K562 (cell line): ENCODE data around the gene TMX4. TPM values are rescaled to one million over a fixed set of nuclear protein-coding genes. Genes with fewer than 3 reads are reported as not detected.

Experiments used
- ATAC-seq: fragments of 200-7000 bp; cut with Tn5 transposase; 3 replicates; pipeline ENCODE4 v1.9.1; 2020; ENCODE audit warnings: moderate library complexity
- BruUV-seq: library from RNA; stranded (reverse); fragments of 400-500 nt; replicated peaks from 2 replicates; lab custom pipeline; 2021; lab: Mats Ljungman, UMichigan
- CTCF ChIA-PET: fragments of 300-600 bp; formaldehyde crosslinking; extraction: SDS; loops from one replicate; lab custom pipeline; 2021; ENCODE audit warnings: low intra/inter-chr PET ratio; lab: Yijun Ruan, JAX
- POLR2A ChIA-PET: fragments of 300-600, 350-650 bp; sonication (Branson Sonifier 250); formaldehyde crosslinking; extraction: SDS; loops from one replicate; lab custom pipeline; 2021; ENCODE audit warnings: antibody characterized with exemption, inconsistent platforms; lab: Yijun Ruan, JAX
- DNase-seq, 4 experiments: peaks; one replicate each; pipeline versions ENCODE4 v3.0.0 to v3.0.0-alpha.2; 2011 to 2018; ENCODE audit warnings: low spot score in 3 of 4, mixed read lengths in 3 of 4; ENCODE audit errors: extremely low read depth in 1 of 4
- FAIRE-seq: peaks from 2 replicates; lab custom pipeline; 2011; peaks lifted over from hg19 to GRCh38; lab: Jason Lieb, UNC
- H2AFZ ChIP-seq: 2 replicates; pipeline ENCODE4 v1.6.0; 2011; ENCODE audit warnings: low read depth, low read length, control low read depth, inconsistent platforms
- H3K27ac ChIP-seq: fragments of 200-600 bp; 3 replicates; pipeline ENCODE4 v1.8.0; 2011; ENCODE audit warnings: low read depth, mild to moderate bottlenecking, control low read depth, inconsistent platforms, low read length, moderate library complexity, mixed read lengths; ENCODE audit errors: extremely low read depth
- H3K27me3 ChIP-seq, 2 experiments: fragments of 300-600 bp in 1 of 2; 2 replicates in 1 of 2; 3 replicates in 1 of 2; pipeline versions ENCODE4 v1.6.0 to v1.8.0; 2011; ENCODE audit warnings: inconsistent platforms in 2 of 2, low read length in 2 of 2, mild to moderate bottlenecking in 1 of 2, mixed read lengths in 1 of 2, moderate library complexity in 1 of 2; ENCODE audit not compliant: control insufficient read depth in 2 of 2, insufficient read depth in 2 of 2
- H3K36me3 ChIP-seq: fragments of 300-600 bp; 3 replicates; pipeline ENCODE4 v1.8.0; 2011; ENCODE audit warnings: mild to moderate bottlenecking, low read length, inconsistent platforms; ENCODE audit not compliant: control insufficient read depth, insufficient read depth
- H3K4me1 ChIP-seq, 2 experiments: fragments of 200-600 bp in 1 of 2; replicated peaks in 1 of 2; 2 replicates in 1 of 2; 3 replicates in 1 of 2; pipeline versions ENCODE4 v1.5.1 to v1.8.0; 2011; ENCODE audit warnings: inconsistent platforms in 2 of 2, low read length in 2 of 2, mild to moderate bottlenecking in 1 of 2, mixed read lengths in 1 of 2, moderate library complexity in 1 of 2; ENCODE audit not compliant: control insufficient read depth in 2 of 2, insufficient read depth in 2 of 2
- H3K4me2 ChIP-seq: 2 replicates; pipeline ENCODE4 v1.6.1; 2011; ENCODE audit warnings: low read length, control low read depth, inconsistent platforms, mixed read lengths; ENCODE audit not compliant: insufficient read depth
- H3K4me3 ChIP-seq: fragments of 200-600 bp; sonication (generic), shearing (Covaris generic); 2 replicates; pipeline ENCODE4 v1.5.1; 2016; ENCODE audit warnings: control low read depth, inconsistent platforms
- H3K79me2 ChIP-seq: fragments of 200-600 bp; 3 replicates; pipeline ENCODE4 v1.8.0; 2011; ENCODE audit warnings: low read length, inconsistent platforms; ENCODE audit not compliant: control insufficient read depth, insufficient read depth
- H3K9ac ChIP-seq, 2 experiments: 2 replicates each; pipeline versions ENCODE4 v1.6.0 to v1.6.1; 2011; ENCODE audit warnings: low read depth in 2 of 2, low read length in 2 of 2, control low read depth in 1 of 2, inconsistent platforms in 1 of 2, mild to moderate bottlenecking in 1 of 2, mixed read lengths in 1 of 2; ENCODE audit not compliant: insufficient read depth in 1 of 2
- H3K9me1 ChIP-seq: one replicate; pipeline ENCODE4 v1.6.0; 2011; ENCODE audit warnings: inconsistent platforms, mild to moderate bottlenecking, low read length, moderate library complexity; ENCODE audit not compliant: control insufficient read depth, insufficient read depth
- H3K9me3 ChIP-seq: replicated peaks from 2 replicates; pipeline ENCODE4 v1.5.1; 2011; ENCODE audit warnings: low read depth, low read length, inconsistent platforms; ENCODE audit not compliant: control insufficient read depth, insufficient read depth
- H4K20me1 ChIP-seq: replicated peaks from 2 replicates; pipeline ENCODE4 v1.6.1; 2011; ENCODE audit warnings: low read length, inconsistent platforms, mixed read lengths; ENCODE audit not compliant: control insufficient read depth, insufficient read depth
- BRF1 ChIP-seq: IDR thresholded peaks from 3 replicates; pipeline ENCODE4 v1.6.1; 2011; ENCODE audit warnings: borderline replicate concordance, mild to moderate bottlenecking; ENCODE audit not compliant: insufficient read length; ENCODE audit errors: extremely low read depth
- CEBPB ChIP-seq: fragments of 450-650 bp; IDR thresholded peaks from 2 replicates; pipeline ENCODE4 v1.6.1; 2016; ENCODE audit warnings: missing genetic modification characterization, missing compliant biosample characterization
- CEBPG ChIP-seq, 3 experiments: fragments of 200-800 bp in 1 of 3; sonication (Bioruptor generic) in 1 of 3; sonication (generic) in 1 of 3; formaldehyde crosslinking in 1 of 3; IDR thresholded peaks in 2 of 3; conservative IDR thresholded peaks in 1 of 3; 2 replicates each; pipeline versions ENCODE4 v1.6.1 to v1.8.0; 2016 to 2022; ENCODE audit warnings: missing compliant biosample characterization in 2 of 3, missing genetic modification characterization in 2 of 3, mild to moderate bottlenecking in 1 of 3, missing genetic modification reagents in 1 of 3
- CHAMP1 ChIP-seq: fragments of 450-650 bp; IDR thresholded peaks from 2 replicates; pipeline ENCODE4 v1.6.1; 2016; ENCODE audit warnings: mild to moderate bottlenecking
- CTCF ChIP-seq, 3 experiments: IDR thresholded peaks in 2 of 3; conservative IDR thresholded peaks in 1 of 3; 2 replicates each; pipeline ENCODE4 v1.5.1; 2011 to 2012; ENCODE audit warnings: low read length in 3 of 3, mild to moderate bottlenecking in 3 of 3, control low read depth in 2 of 3, improper control_type of control experiment in 1 of 3, inconsistent platforms in 1 of 3, low read depth in 1 of 3, mixed read lengths in 1 of 3, moderate library complexity in 1 of 3; ENCODE audit not compliant: insufficient read depth in 2 of 3
- FOXK2 ChIP-seq, 2 experiments: fragments of 450-650 bp; IDR thresholded peaks in 1 of 2; conservative IDR thresholded peaks in 1 of 2; 2 replicates each; pipeline ENCODE4 v1.6.1; 2016; ENCODE audit warnings: low read depth in 2 of 2, mild to moderate bottlenecking in 1 of 2
- HDAC2 ChIP-seq: fragments of 450-650 bp; IDR thresholded peaks from 2 replicates; pipeline ENCODE4 v1.6.1; 2016; ENCODE audit warnings: mild to moderate bottlenecking
- KAT7 ChIP-seq: sonication (generic); formaldehyde crosslinking; IDR thresholded peaks from 2 replicates; pipeline ENCODE4 v1.8.0; 2022; ENCODE audit warnings: missing genetic modification reagents, mild to moderate bottlenecking, borderline replicate concordance
- RAD21 ChIP-seq, 2 experiments: fragments of 250-450 bp in 1 of 2; fragments of 450-650 bp in 1 of 2; sonication (Bioruptor Pico) in 1 of 2; formaldehyde crosslinking in 1 of 2; IDR thresholded peaks in 1 of 2; conservative IDR thresholded peaks in 1 of 2; 2 replicates each; pipeline versions ENCODE4 v1.4.0 to v1.8.0; 2020 to 2022; ENCODE audit warnings: mild to moderate bottlenecking in 2 of 2, moderate library complexity in 1 of 2
- SIN3A ChIP-seq, 2 experiments: fragments of 150-350 bp in 1 of 2; IDR thresholded peaks; 2 replicates each; pipeline ENCODE4 v1.6.1; 2011 to 2016; ENCODE audit warnings: borderline replicate concordance in 2 of 2, low read depth in 2 of 2, low read length in 2 of 2, mild to moderate bottlenecking in 2 of 2, moderate library complexity in 2 of 2; ENCODE audit not compliant: control insufficient read depth in 1 of 2
- SP2 ChIP-seq: IDR thresholded peaks from 2 replicates; pipeline ENCODE4 v1.6.1; 2011; ENCODE audit warnings: mild to moderate bottlenecking, low read depth, low read length, moderate library complexity; ENCODE audit not compliant: poor library complexity, severe bottlenecking; ENCODE audit errors: extremely low read depth
- WGBS: fragments of 100-300 bp; shearing (Covaris generic); methylation state at CpG from one replicate; pipeline ENCODE4 v1.1.6; 2016; ENCODE audit warnings: low coverage, mixed read lengths; ENCODE audit not compliant: insufficient coverage; ENCODE audit errors: missing lambda C conversion rate; 5-methylcytosine and 5-hydroxymethylcytosine counted together
- in situ Hi-C: fragments of 300-500 bp; cut with MboI; formaldehyde crosslinking; loops from 4 replicates; pipeline ENCODE4 v1.15.0; 2018; ENCODE audit warnings: inconsistent platforms, mixed read lengths
- intact Hi-C: fragments of 100-400 bp; cut with micrococcal nuclease; formaldehyde crosslinking; loops from 2 replicates; pipeline ENCODE4 v1.14.2; 2022
- polyA plus RNA-seq, 8 experiments: library from polyadenylated mRNA; depleted of rRNA in 4 of 8; stranded (reverse) in 5 of 8; unstranded in 3 of 8; fragments of >200 nt; fragmentation: Nextera tagmentation in 2 of 8; fragmentation: Illumina TruSeq in 1 of 8; extraction: Ambion mirVana in 2 of 8; extraction: Trizol in 1 of 8; gene quantifications; 2 replicates each; pipeline versions ENCODE4 v1.2.1 to v1.2.3, GENCODE V29; 2011 to 2014; ENCODE audit warnings: inconsistent platforms in 1 of 8, missing spikeins in 1 of 8
- total RNA-seq, 7 experiments: library from RNA; depleted of rRNA in 6 of 7; stranded (reverse); fragments of >200 nt in 6 of 7; fragmentation: Illumina TruSeq in 2 of 7; extraction: Trizol in 2 of 7; gene quantifications; 2 replicates each; pipeline versions ENCODE4 v1.2.1 to v1.2.3, GENCODE V29; 2011 to 2021; ENCODE audit warnings: low replicate concordance in 1 of 7

Gene TMX4
- total and polyA plus RNA-seq, 9 of the 15 experiments (the other 6 are each of a cell fraction or from before 2014, with no cell fraction given), result 4.4 to 19.3 (median 10.8) TPM

GRCh38 chr20:7980332-7981046 lies 39.1 kb downstream of the TMX4 start:
- H3K4me2 ChIP-seq, result no peak overlapping the region
- intact Hi-C loops, result no loop called here

More at GRCh38 chr20:7980332-7981046, 39.1 kb downstream of the TMX4 start:
- Histone ChIP-seq H3K79me2 (no peaks in the 10 kb centered on the region), H3K36me3 (peaks cover 11% of the 10 kb centered on the region; the same call in 1 of the 3 replicates), H3K4me1 (no peaks in the 10 kb centered on the region), H3K9me3 (no peaks in the 10 kb centered on the region), H4K20me1 (no peaks in the 10 kb centered on the region), H3K4me3 (no peak overlapping the region), H3K9me1 (no peaks in the 10 kb centered on the region), H3K9ac (no peak overlapping the region), H3K27ac (no peak overlapping the region), H3K27me3 (no peaks in the 10 kb centered on the region), H2AFZ (no peak overlapping the region)
- FAIRE-seq, result no peak
- ChIA-PET POLR2A (no interaction called here), CTCF (interaction anchor here (0.9 to 1.6 kb wide), 2 partner anchors 741 to 742 kb away, joined by 4 to 6 read pairs; no protein-coding TSS in a partner anchor)
- ATAC-seq, result peak; percentile 65; the same call in 2 of the 3 replicates
- 66% methylated on average over 9 of the region's 10 CpGs for WGBS
- in situ Hi-C loops, result no loop called here
- peak; percentile 15 to 26 (median 23) for DNase-seq
- TF ChIP-seq CHAMP1, result no peak
- TF ChIP-seq CTCF (IDR thresholded peaks at IDR 0.05 in 2 of 3, conservative IDR thresholded peaks at IDR 0.05 in 1 of 3; ENCODE audit: insufficient read depth in 2 of 3, low read depth in 1 of 3, low read length in 3 of 3), result peak; percentile 18 to 33 (median 25); a peak in 3 of 6 replicates
- no peak for TF ChIP-seq KAT7 (CRISPR knock-in tag)
- peak in 1 of 2 experiments; percentile 16; a peak in 1 of 4 replicates for TF ChIP-seq RAD21 (CRISPR knock-in tag; conservative IDR thresholded peaks at IDR 0.05 in 1 of 2, IDR thresholded peaks at IDR 0.05 in 1 of 2)
- no peak for TF ChIP-seq BRF1
- 0 out of 2 replicates have a peak, but pooled peaks have one; percentile 19 for TF ChIP-seq CEBPB (tag)
- no peak for TF ChIP-seq SP2
- TF ChIP-seq SIN3A (IDR thresholded peaks at IDR 0.05; ENCODE audit: borderline replicate concordance in 2 of 2, control insufficient read depth in 1 of 2, low read depth in 2 of 2, low read length in 2 of 2), result no peak
- no peak for TF ChIP-seq HDAC2
- TF ChIP-seq FOXK2 (conservative IDR thresholded peaks at IDR 0.05 in 1 of 2, IDR thresholded peaks at IDR 0.05 in 1 of 2; ENCODE audit: low read depth in 2 of 2), result no peak
- TF ChIP-seq CEBPG (CRISPR knock-in tag; IDR thresholded peaks at IDR 0.05), result no peak
- peak in 1 of 2 experiments; percentile 29; a peak in 1 of 4 replicates for TF ChIP-seq CEBPG (tag; conservative IDR thresholded peaks at IDR 0.05 in 1 of 2, IDR thresholded peaks at IDR 0.05 in 1 of 2)
- BruUV-seq, result no TSS peak
